ENCODE results near the gene MASP2.
"Not testable (repeated sequence)": the region's sequence is repeated elsewhere in the genome, so short reads cannot be mapped to it uniquely, and the experiment has no call there.

The MASP2 gene

GRCh38 chr1:11037740-11038182 is 9.3 kb downstream of the MASP2 start:
- no peaks in the 10 kb centered on the region for H4K20me1 ChIP-seq
- no peaks in the 10 kb centered on the region; the same call in 1 of the 2 replicates for H3K4me1 ChIP-seq
- no peaks in the 10 kb centered on the region for H3K9me3 ChIP-seq
- no peak overlapping the region for H3K9ac ChIP-seq
- no peak overlapping the region for H3K4me3 ChIP-seq
- no peak overlapping the region; the same call in 1 of the 2 replicates for H3K4me2 ChIP-seq
- H3K27ac ChIP-seq: no peak overlapping the region
- no peaks in the 10 kb centered on the region for H3K27me3 ChIP-seq
- TF ChIP-seq Cebpa-rat (IDR thresholded peaks at IDR 0.05): no peak
- H3K36me3 ChIP-seq: no peaks in the 10 kb centered on the region

- not testable (repeated sequence) for H3K27ac ChIP-seq, H3K4me2 ChIP-seq, H3K36me3 ChIP-seq, H3K27me3 ChIP-seq, H4K20me1 ChIP-seq, H3K4me1 ChIP-seq, H3K9ac ChIP-seq, H3K4me3 ChIP-seq, H3K9me3 ChIP-seq
These were observed 9.9 kb downstream of the MASP2 start for GRCh38 chr1:11037019-11037739.

- no peak overlapping the region for H3K4me2 ChIP-seq
- H4K20me1 ChIP-seq: peaks cover 14% of the 10 kb centered on the region
- no peak for TF ChIP-seq Cebpa-rat (IDR thresholded peaks at IDR 0.05)
- H3K9ac ChIP-seq: no peak overlapping the region
- H3K27ac ChIP-seq: no peak overlapping the region
- no peaks in the 10 kb centered on the region for H3K27me3 ChIP-seq
- no peaks in the 10 kb centered on the region for H3K9me3 ChIP-seq
- H3K4me3 ChIP-seq: no peak overlapping the region
- H3K36me3 ChIP-seq: peaks cover 16% of the 10 kb centered on the region; the same call in 1 of the 2 replicates
- no peaks in the 10 kb centered on the region for H3K4me1 ChIP-seq
These were observed 15.3 kb downstream of the MASP2 start for GRCh38 chr1:11031624-11032262.

- Histone ChIP-seq H3K27me3 (no peaks in the 10 kb centered on the region), H3K4me2 (no peak overlapping the region), H3K4me3 (no peak overlapping the region), H3K9ac (no peak overlapping the region), H3K27ac (no peak overlapping the region), H3K4me1 (no peaks in the 10 kb centered on the region), H4K20me1 (peaks cover 23% of the 10 kb centered on the region), H3K9me3 (no peaks in the 10 kb centered on the region), H3K36me3 (peaks cover 25% of the 10 kb centered on the region)
- no peak for TF ChIP-seq Cebpa-rat (IDR thresholded peaks at IDR 0.05)
These were observed 16.2 kb downstream of the MASP2 start for GRCh38 chr1:11030865-11031264.

- H3K4me1 ChIP-seq: no peaks in the 10 kb centered on the region
- H3K36me3 ChIP-seq: peaks cover 52% of the 10 kb centered on the region
- TF ChIP-seq Cebpa-rat (IDR thresholded peaks at IDR 0.05): no peak
- H3K9me3 ChIP-seq: no peaks in the 10 kb centered on the region
- H3K4me3 ChIP-seq: no peak overlapping the region
- H3K9ac ChIP-seq: no peak overlapping the region
- peaks cover 52% of the 10 kb centered on the region for H4K20me1 ChIP-seq
- no peak overlapping the region for H3K27ac ChIP-seq
- no peak overlapping the region for H3K4me2 ChIP-seq
- H3K27me3 ChIP-seq: no peaks in the 10 kb centered on the region
These were observed 19.0 kb downstream of the MASP2 start for GRCh38 chr1:11028018-11028417.

- H4K20me1 ChIP-seq: peaks cover 59% of the 10 kb centered on the region
- H3K9ac ChIP-seq: no peak overlapping the region
- H3K4me2 ChIP-seq: no peak overlapping the region
- no peaks in the 10 kb centered on the region for H3K4me1 ChIP-seq
- no peak overlapping the region for H3K4me3 ChIP-seq
- H3K27ac ChIP-seq: no peak overlapping the region
- H3K27me3 ChIP-seq: no peaks in the 10 kb centered on the region
- no peaks in the 10 kb centered on the region for H3K9me3 ChIP-seq
- TF ChIP-seq Cebpa-rat (IDR thresholded peaks at IDR 0.05): no peak
- H3K36me3 ChIP-seq: peaks cover 58% of the 10 kb centered on the region
These were observed 19.7 kb downstream of the MASP2 start for GRCh38 chr1:11027316-11027715.

- no peaks in the 10 kb centered on the region for H3K9me3 ChIP-seq
- H3K36me3 ChIP-seq: peaks cover 62% of the 10 kb centered on the region
- no peaks in the 10 kb centered on the region for H3K4me1 ChIP-seq
- no peak overlapping the region for H3K4me2 ChIP-seq
- H3K27me3 ChIP-seq: no peaks in the 10 kb centered on the region
- no peak overlapping the region for H3K27ac ChIP-seq
- peaks cover 63% of the 10 kb centered on the region for H4K20me1 ChIP-seq
- TF ChIP-seq Cebpa-rat (IDR thresholded peaks at IDR 0.05): no peak
- no peak overlapping the region for H3K4me3 ChIP-seq
- H3K9ac ChIP-seq: no peak overlapping the region
These were observed 20.1 kb downstream of the MASP2 start for GRCh38 chr1:11026903-11027302.

GRCh38 chr1:11026052-11026451 is 21.0 kb downstream of the MASP2 start:
- Histone ChIP-seq H3K9ac (no peak overlapping the region), H3K27me3 (no peaks in the 10 kb centered on the region), H3K4me1 (no peaks in the 10 kb centered on the region), H3K9me3 (no peaks in the 10 kb centered on the region), H3K27ac (no peak overlapping the region), H3K4me2 (no peak overlapping the region), H3K36me3 (peaks cover 71% of the 10 kb centered on the region), H4K20me1 (peaks cover 71% of the 10 kb centered on the region), H3K4me3 (no peak overlapping the region)
- no peak for TF ChIP-seq Cebpa-rat (IDR thresholded peaks at IDR 0.05)

GRCh38 chr1:11025618-11026017 is 21.4 kb downstream of the MASP2 start:
- Histone ChIP-seq H3K9ac (no peak overlapping the region), H4K20me1 (peaks cover 76% of the 10 kb centered on the region), H3K4me1 (no peaks in the 10 kb centered on the region), H3K4me2 (no peak overlapping the region), H3K9me3 (no peaks in the 10 kb centered on the region), H3K36me3 (peaks cover 75% of the 10 kb centered on the region), H3K27ac (no peak overlapping the region), H3K4me3 (no peak overlapping the region), H3K27me3 (no peaks in the 10 kb centered on the region)
- no peak for TF ChIP-seq Cebpa-rat (IDR thresholded peaks at IDR 0.05)

- H3K36me3 ChIP-seq: peaks cover 79% of the 10 kb centered on the region
- H3K27me3 ChIP-seq: no peaks in the 10 kb centered on the region
- H4K20me1 ChIP-seq: peaks cover 84% of the 10 kb centered on the region
- TF ChIP-seq Cebpa-rat (IDR thresholded peaks at IDR 0.05): no peak
- H3K4me2 ChIP-seq: no peak overlapping the region
- no peak overlapping the region for H3K27ac ChIP-seq
- no peak overlapping the region for H3K9ac ChIP-seq
- H3K4me3 ChIP-seq: no peak overlapping the region
- H3K4me1 ChIP-seq: no peaks in the 10 kb centered on the region
- no peaks in the 10 kb centered on the region for H3K9me3 ChIP-seq
These were observed 22.2 kb downstream of the MASP2 start for GRCh38 chr1:11024874-11025203.
